Right atrium auricular region (tissue), 2 donors: ENCODE measurements around the gene PROB1. TPM values are rescaled to one million over a fixed set of nuclear protein-coding genes. Genes with fewer than 3 reads are reported as not detected.
A peak's percentile ranks its signal among the peaks of the same experiment; 100 is the strongest.

Experiments
- DNase-seq: peaks from one replicate; pipeline ENCODE4 v3.0.0-alpha.2; 2019; ENCODE audit warnings: low spot score
- H3K27ac ChIP-seq, 2 donors: fragments of 200-600 bp; sonication (generic); 1 replicate in 1 of 2; 2 replicates in 1 of 2; pipeline ENCODE4 v1.5.1; 2016 to 2019
- H3K27me3 ChIP-seq, 2 donors: fragments of 200-600 bp; sonication (generic); one replicate each; pipeline versions ENCODE4 v1.5.1 to v1.6.0; 2017 to 2019
- H3K36me3 ChIP-seq: fragments of 200-600 bp; sonication (generic); one replicate; pipeline ENCODE4 v1.5.1; 2016
- H3K4me1 ChIP-seq, 2 donors: fragments of 200-600 bp; sonication (generic); one replicate each; pipeline versions ENCODE4 v1.5.1 to v1.6.0; 2017 to 2019
- H3K4me3 ChIP-seq, 2 donors: fragments of 200-600 bp; sonication (generic); 1 replicate in 1 of 2; 2 replicates in 1 of 2; pipeline ENCODE4 v1.5.1; 2017 to 2019; ENCODE audit warnings: mild to moderate bottlenecking in 1 of 2, moderate library complexity in 1 of 2
- H3K9me3 ChIP-seq, 2 donors: fragments of 200-600 bp; sonication (generic); one replicate each; pipeline ENCODE4 v1.5.1; 2019
- total RNA-seq, 2 donors: library from RNA; depleted of rRNA; stranded (reverse); fragments of >200 nt; gene quantifications; one replicate each; pipeline ENCODE4 v1.1.0, GENCODE V29; 2016
- TF ChIP-seq, protein P1 (sequence below), 2 donors: fragments of 200-600 bp; sonication (generic); IDR thresholded peaks; one replicate each; pipeline ENCODE4 v1.5.1; 2019; ENCODE audit warnings: antibody characterized with exemption in 2 of 2

The PROB1 gene
- total RNA-seq, 2 donors from 2014 or later: 15.8 to 28.6 TPM

DNA sequence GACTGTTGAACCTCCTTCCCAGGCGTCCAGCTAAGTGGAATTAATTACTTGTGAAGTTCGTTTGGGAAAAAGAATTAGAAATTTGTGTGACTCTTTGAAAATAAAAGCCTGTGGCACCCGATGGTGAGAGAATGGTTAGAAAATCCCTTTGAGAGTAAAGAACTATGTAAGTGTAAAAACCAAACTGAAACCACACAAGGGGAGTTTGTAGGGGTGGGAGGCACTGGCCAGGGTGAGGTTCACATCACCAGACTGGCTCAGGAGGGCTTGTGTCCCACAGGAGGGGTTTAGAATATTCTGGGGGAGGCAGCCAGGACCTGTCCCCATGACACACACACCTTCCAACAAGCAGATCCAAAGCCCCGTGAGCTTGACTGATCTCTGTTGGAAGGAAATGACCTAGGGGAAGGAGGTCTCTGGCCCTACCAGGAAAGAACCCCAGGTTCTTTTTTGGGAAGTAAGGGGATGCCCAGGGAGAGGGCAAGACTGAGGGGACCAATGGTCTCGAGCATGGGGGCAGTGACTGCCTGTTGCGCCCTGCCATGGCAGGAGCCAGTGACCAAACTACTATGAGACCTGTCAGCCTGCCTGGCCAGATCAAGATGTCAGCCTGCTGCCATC, 4.7 kb upstream of the PROB1 start:
- Histone ChIP-seq H3K4me3 (no peak overlapping the region), H3K9me3 (no peaks in the 10 kb centered on the region), H3K27ac (no peak overlapping the region), H3K4me1 (peaks cover 4 to 45% of the 10 kb centered on the region in 2 donors), H3K27me3 (no peaks in the 10 kb centered on the region), H3K36me3 (no peaks in the 10 kb centered on the region)
- no peak for DNase-seq
- TF ChIP-seq, protein P1, sequence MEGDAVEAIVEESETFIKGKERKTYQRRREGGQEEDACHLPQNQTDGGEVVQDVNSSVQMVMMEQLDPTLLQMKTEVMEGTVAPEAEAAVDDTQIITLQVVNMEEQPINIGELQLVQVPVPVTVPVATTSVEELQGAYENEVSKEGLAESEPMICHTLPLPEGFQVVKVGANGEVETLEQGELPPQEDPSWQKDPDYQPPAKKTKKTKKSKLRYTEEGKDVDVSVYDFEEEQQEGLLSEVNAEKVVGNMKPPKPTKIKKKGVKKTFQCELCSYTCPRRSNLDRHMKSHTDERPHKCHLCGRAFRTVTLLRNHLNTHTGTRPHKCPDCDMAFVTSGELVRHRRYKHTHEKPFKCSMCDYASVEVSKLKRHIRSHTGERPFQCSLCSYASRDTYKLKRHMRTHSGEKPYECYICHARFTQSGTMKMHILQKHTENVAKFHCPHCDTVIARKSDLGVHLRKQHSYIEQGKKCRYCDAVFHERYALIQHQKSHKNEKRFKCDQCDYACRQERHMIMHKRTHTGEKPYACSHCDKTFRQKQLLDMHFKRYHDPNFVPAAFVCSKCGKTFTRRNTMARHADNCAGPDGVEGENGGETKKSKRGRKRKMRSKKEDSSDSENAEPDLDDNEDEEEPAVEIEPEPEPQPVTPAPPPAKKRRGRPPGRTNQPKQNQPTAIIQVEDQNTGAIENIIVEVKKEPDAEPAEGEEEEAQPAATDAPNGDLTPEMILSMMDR (IDR thresholded peaks at IDR 0.05): no peak

DNA sequence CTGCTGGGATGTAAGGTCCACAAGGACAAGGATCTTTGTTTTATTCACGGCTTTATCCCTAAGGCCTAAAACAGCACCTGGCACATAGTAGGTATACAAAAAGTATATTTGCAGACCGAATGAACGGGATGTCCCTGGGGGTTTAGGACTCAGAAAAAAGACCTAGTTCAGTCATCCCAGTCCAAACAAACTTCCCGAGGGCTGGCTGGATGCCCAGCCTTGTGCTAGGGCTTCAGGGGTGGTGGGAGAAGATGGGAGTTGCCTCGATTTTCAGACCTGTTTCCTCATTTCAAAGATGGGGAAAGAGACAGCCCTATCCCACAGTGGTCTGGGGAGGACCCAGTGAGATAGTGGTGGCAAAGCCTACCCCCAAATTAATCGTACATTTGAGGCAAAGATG, 3.0 kb upstream of the PROB1 start:
- Histone ChIP-seq H3K4me1 (peaks cover 0 to 48% of the 10 kb centered on the region in 2 donors), H3K27me3 (no peaks in the 10 kb centered on the region), H3K4me3 (no peak overlapping the region), H3K27ac (no peak overlapping the region), H3K9me3 (no peaks in the 10 kb centered on the region), H3K36me3 (no peaks in the 10 kb centered on the region)
- TF ChIP-seq, protein P1 (IDR thresholded peaks at IDR 0.05): no peak
- DNase-seq: no peak

DNA sequence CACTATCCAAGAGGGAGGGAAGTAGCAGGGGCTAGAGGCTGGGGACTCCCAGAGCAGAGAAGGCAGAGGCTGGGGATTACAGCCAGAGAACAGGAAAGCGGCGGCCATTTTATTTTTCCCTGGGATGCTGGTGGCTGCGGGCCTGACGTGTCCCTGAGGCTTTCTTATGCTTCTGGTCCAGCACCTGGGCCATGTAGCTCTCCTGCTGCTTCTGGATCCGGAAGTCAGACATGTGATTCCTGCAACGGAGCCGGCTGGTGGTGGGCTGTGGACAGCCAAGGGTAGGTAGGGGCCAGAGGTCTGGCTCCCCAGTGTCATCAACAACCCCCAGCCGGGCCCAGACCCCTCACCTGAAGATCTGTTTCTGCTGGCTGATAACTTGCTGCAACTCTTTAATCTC, 1.8 kb upstream of the PROB1 start:
- TF ChIP-seq, protein P1 (IDR thresholded peaks at IDR 0.05): no peak
- no peak overlapping the region for H3K4me3 ChIP-seq
- peak overlapping the region; percentile 93 to 96 for H3K27ac ChIP-seq
- H3K9me3 ChIP-seq: no peaks in the 10 kb centered on the region
- H3K4me1 ChIP-seq: peaks cover 0 to 55% of the 10 kb centered on the region in 2 donors
- no peaks in the 10 kb centered on the region for H3K27me3 ChIP-seq
- no peaks in the 10 kb centered on the region for H3K36me3 ChIP-seq
- no peak for DNase-seq

DNA sequence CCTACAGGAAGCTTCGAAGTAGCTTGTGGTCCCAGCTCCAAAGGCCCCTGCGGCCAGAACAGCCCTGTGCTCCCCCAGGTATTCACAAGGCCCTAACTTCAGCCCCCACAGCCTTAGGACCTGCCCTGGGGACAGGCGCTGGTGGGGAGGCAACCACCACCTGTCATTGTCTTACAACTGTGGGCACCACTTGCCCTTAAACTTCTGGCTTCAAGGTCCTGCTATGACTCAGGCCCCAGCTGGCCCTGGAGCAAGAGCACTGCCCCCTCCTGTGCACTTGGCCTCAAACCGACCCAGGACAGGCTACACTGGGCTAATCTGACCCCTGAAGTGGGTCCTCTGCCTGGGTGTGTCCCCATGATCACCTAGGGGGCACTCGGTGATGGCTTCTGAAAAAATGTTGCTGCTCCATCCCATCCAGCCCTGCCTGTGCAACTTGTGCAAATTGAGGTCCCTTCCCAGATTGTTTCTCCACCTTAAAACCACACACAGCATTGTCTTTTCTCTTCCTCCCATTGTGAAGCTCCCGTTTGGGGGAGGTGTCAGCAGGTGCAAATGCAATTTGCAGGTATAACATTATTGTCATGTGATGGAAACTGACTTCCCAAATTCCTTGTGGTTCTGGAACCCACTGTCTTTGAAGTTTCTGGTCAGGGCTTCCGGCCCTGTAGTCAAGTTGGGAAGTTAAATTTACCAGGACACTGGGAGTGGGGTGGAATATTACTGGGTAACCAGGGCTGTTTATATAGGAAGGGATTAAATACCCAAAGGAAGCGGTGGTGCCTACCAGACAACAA, 1.1 kb upstream of the PROB1 start:
- peak overlapping the region in 1 of 2 donors; percentile 62 for H3K4me3 ChIP-seq
- peak overlapping the region; percentile 93 to 96 for H3K27ac ChIP-seq
- no peaks in the 10 kb centered on the region for H3K36me3 ChIP-seq
- TF ChIP-seq, protein P1 (IDR thresholded peaks at IDR 0.05): no peak
- no peaks in the 10 kb centered on the region for H3K27me3 ChIP-seq
- H3K4me1 ChIP-seq: peaks cover 0 to 61% of the 10 kb centered on the region in 2 donors
- DNase-seq: no peak
- H3K9me3 ChIP-seq: no peaks in the 10 kb centered on the region

DNA sequence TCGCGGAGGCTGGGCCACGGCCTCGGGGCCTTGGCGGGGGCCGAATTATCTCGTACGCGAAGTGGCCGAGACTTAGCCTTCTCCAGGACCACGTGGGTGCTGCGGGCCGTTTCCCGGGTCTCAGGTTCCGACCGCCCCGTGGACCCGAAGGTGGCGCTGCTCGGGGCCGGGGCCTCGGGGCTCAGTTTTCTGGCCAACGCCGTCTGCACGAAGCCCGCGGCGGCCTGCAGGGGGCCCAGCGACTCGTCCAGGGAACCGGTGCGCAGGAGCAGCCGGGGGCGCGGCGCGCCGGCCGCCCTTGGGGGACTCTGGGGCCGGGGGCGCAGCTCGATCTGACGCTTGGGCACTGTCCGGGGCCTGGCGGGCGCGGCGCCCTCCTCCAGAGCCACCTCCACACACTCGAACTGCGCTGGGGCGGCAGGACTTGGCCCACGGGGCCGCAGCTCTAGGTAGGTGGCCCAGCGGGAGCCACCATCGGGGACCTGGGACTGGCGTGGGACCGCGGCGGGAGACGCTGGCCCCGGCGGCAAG, 716 bp downstream of the PROB1 start:
- H3K9me3 ChIP-seq: no peaks in the 10 kb centered on the region
- TF ChIP-seq, protein P1 (IDR thresholded peaks at IDR 0.05): peak; percentile 48 to 57
- peak overlapping the region; percentile 52 to 62 for H3K4me3 ChIP-seq
- peak overlapping the region; percentile 93 to 96 for H3K27ac ChIP-seq
- H3K36me3 ChIP-seq: no peaks in the 10 kb centered on the region
- no peak for DNase-seq
- peaks cover 0 to 79% of the 10 kb centered on the region in 2 donors for H3K4me1 ChIP-seq
- no peaks in the 10 kb centered on the region for H3K27me3 ChIP-seq
